HCT116 (cell line): ENCODE results near the gene TBCD.

Experiments
- CTCF ChIP-seq, 3 experiments: fragments of 200-600 bp in 1 of 3; sonication (generic) in 1 of 3; IDR thresholded peaks in 2 of 3; conservative IDR thresholded peaks in 1 of 3; 2 replicates each; pipeline ENCODE4 v1.5.1; 2012 to 2017; ENCODE audit warnings: low read depth in 2 of 3, low read length in 2 of 3, antibody characterized with exemption in 1 of 3, borderline replicate concordance in 1 of 3, control low read depth in 1 of 3, mild to moderate bottlenecking in 1 of 3, mixed read lengths in 1 of 3, mixed run types in 1 of 3, moderate library complexity in 1 of 3; ENCODE audit not compliant: insufficient read depth in 1 of 3
- EZH2 ChIP-seq: fragments of 200-600 bp; sonication (generic); IDR thresholded peaks from 2 replicates; pipeline ENCODE4 v1.6.1; 2017; ENCODE audit warnings: antibody characterized with exemption, mixed run types
- EZH2phosphoT487 ChIP-seq: fragments of 200-600 bp; IDR thresholded peaks from 2 replicates; pipeline ENCODE4 v1.6.1; 2018; ENCODE audit warnings: antibody characterized with exemption, borderline replicate concordance
- FOSL1 ChIP-seq: IDR thresholded peaks from 2 replicates; pipeline ENCODE4 v1.6.1; 2012; ENCODE audit warnings: low read depth
- JUND ChIP-seq: IDR thresholded peaks from 2 replicates; pipeline ENCODE4 v1.6.1; 2012
- MAX ChIP-seq: IDR thresholded peaks from 2 replicates; pipeline ENCODE4 v1.6.1; 2012
- POLR2A ChIP-seq: IDR thresholded peaks from 2 replicates; pipeline ENCODE4 v1.7.0; 2011; ENCODE audit warnings: borderline replicate concordance; ENCODE audit not compliant: insufficient read depth, insufficient read length; ENCODE audit errors: extremely low read depth
- RAD21 ChIP-seq: IDR thresholded peaks from 2 replicates; pipeline ENCODE4 v1.6.1; 2012; ENCODE audit warnings: low read depth, mild to moderate bottlenecking
- ZFX ChIP-seq: fragments of 450-650 bp; IDR thresholded peaks from 2 replicates; pipeline ENCODE4 v1.6.1; 2017
- ZNF274 ChIP-seq: fragments of 200-500 bp; sonication (Bioruptor generic); IDR thresholded peaks from 2 replicates; pipeline ENCODE4 v1.6.1; 2014; ENCODE audit warnings: mild to moderate bottlenecking, low read depth, low read length, inconsistent platforms

- TF ChIP-seq CTCF (IDR thresholded peaks at IDR 0.05 in 2 of 3, conservative IDR thresholded peaks at IDR 0.05 in 1 of 3; ENCODE audit: borderline replicate concordance in 1 of 3, insufficient read depth in 1 of 3, low read depth in 2 of 3, low read length in 2 of 3) (no peak), MAX (no peak), FOSL1 (no peak), POLR2A (no peak), JUND (no peak), ZNF274 (no peak), ZFX (no peak), RAD21 (no peak), EZH2 (no peak), EZH2phosphoT487 (no peak)
Observed at GRCh38 chr17:82912484-82913089, 160.7 kb downstream of the TBCD start.
